Fibroblast of skin of abdomen (primary cell): ENCODE results near the gene FNDC8.
"Not testable (repeated sequence)": the region's sequence is repeated elsewhere in the genome, so short reads cannot be mapped to it uniquely, and the experiment has no call there.

Experiments used
- DNase-seq: peaks from one replicate; pipeline ENCODE4 v3.0.0-alpha.2; 2013

Gene FNDC8

DNA sequence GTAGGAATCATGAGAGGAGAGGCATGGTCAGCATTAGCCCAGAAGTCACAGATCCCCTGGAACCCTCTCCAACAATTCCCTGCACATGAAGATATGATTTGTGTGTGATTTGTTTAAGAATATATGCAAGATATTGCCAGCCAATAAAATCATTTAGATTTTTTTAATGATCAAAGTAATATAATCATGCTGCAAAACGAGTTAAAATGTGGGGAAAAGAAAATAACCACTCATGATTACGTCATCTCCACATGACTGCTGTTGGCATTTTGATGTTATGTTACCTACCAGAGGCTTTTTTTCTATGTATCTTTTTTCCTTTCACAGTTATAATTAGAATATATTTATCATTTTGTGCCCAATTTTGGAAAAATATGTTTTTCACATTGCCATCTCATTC, 50.4 kb downstream of the FNDC8 start:
- no peak for DNase-seq

DNA sequence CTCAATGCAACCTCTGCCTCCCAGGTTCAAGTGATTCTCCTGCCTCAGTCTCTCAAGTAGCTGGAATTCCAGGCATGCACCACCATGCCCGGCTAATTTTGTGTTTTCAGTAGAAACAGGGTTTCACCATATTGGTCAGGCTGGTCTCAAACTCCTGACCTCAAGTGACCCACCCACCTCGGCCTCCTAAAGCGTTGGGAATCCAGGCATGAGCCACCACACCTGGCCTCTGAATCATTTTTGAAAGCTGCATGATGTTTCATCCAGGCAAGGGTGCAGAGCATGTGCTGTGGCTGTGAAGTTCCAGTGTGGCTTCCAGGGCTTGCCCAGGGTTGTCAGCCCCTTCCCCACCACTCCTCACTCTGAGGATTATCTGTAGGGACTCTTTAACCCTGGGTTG, 50.9 kb downstream of the FNDC8 start:
- not testable (repeated sequence) for DNase-seq

DNA sequence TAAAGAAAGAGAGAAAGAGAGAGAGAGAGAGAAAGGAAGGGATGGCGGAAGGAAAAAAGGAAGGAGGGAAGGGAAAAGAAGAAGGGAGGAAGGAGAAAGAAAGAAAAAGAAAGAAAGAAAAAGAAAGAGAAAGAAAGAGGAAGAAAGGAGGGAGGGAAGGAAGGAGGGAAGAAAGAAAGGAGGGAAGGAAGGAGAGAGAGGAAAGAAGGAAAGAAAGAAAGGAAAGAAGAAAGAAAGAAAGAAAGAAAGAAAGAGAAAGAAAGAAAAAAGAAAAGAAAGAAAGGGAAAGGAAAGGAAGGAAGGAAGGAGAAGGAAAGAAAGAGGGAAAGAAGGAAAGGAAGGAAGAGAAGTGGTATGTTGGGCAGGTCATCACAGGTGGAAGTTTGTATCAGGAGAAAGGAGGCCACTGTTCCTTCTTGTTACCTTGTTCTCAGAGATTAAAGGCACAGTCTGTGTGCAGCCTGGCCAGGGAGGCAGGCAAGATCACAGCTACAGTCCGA, 53.5 kb downstream of the FNDC8 start:
- no peak for DNase-seq

DNA sequence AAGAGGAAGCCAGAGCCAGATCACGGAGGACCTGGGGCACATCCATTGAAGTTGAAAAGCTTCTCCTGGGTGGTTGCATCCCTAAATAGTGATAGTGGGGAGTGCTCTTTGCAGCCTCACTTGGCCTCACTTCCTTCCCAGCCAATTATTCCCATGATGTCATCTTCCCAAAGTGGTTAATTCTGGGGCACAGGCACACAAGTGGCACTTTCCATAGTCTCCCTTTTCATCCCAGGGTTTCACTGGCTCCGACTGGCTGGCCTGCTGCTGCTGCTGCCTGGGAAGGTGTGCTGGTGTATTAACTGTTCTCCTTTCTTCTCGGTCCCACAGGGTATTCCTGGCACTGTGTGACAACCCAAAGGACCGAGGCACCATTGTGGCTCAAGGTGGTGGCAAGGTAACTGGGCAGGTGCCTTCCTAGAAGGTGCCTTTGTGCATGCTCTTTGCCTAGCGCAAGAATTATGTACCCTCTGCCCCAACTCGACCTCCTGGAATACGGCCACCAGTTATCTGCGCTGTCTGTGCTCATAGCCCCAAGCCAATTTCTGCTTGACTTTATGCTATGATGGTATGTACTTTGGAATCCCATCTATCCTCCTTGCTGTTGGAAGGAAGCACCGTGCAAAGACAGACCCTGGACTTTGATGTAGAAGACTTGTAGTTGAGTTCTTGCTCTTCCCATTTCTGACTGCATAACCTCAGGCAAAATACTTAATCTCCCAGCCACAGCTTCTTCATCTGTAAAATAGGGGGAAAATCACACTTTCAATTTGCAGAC, 54.4 kb downstream of the FNDC8 start:
- DNase-seq: no peak

DNA sequence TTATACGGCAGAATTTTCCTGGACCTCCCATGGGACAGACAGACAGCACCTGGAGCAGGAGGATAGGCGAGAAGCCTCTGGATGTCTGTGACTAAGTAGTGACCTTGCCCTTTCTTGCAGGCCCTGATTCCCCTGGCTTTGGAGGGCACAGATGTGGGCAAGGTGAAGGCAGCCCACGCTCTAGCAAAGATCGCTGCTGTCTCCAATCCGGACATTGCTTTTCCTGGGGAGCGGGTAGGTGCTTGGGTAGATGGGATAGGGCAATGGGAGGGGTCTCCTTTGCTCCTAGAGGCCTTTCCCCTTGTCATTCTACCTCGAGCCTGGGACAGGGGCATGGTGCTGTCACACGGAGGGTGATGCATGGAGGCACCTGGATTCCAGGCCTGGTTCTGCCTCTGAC, 55.5 kb downstream of the FNDC8 start:
- no peak for DNase-seq

DNA sequence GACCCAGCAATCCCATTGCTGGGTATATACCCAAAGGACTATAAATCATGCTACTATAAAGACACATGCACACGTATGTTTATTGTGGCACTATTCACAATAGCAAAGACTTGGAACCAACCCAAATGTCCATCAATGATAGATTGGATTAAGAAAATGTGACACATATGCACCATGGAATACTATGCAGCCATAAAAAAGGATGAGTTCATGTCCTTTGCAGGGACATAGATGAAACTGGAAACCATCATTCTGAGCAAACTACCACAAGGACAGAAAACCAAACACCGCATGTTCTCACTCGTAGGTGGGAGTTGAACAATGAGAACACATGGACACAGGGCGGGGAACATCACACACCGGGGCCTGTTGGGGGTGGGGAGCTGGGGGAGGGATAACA, 58.0 kb downstream of the FNDC8 start:
- DNase-seq: not testable (repeated sequence)
